ENCODE results near the gene PTPRT.

PTPRT gene

GRCh38 chr20:42338294-42339201 is 851.2 kb downstream of the PTPRT start:
- H3K27me3 ChIP-seq (ENCODE audit: low read length) = no peaks in the 10 kb centered on the region
- H3K9me3 ChIP-seq (ENCODE audit: insufficient read depth, low read length) = no peaks in the 10 kb centered on the region
- no peaks in the 10 kb centered on the region for H3F3A ChIP-seq (ENCODE audit: insufficient read depth)
- H3K9ac ChIP-seq (ENCODE audit: low read length) = no peak overlapping the region
- H3K79me2 ChIP-seq (ENCODE audit: insufficient read depth, low read length) = no peaks in the 10 kb centered on the region
- no peak overlapping the region for H2AFZ ChIP-seq (ENCODE audit: low read depth, low read length, severe bottlenecking)
- no peak for TF ChIP-seq EZH2phosphoT487 (conservative IDR thresholded peaks at IDR 0.05; ENCODE audit: low read length)
- TF ChIP-seq, protein P1, sequence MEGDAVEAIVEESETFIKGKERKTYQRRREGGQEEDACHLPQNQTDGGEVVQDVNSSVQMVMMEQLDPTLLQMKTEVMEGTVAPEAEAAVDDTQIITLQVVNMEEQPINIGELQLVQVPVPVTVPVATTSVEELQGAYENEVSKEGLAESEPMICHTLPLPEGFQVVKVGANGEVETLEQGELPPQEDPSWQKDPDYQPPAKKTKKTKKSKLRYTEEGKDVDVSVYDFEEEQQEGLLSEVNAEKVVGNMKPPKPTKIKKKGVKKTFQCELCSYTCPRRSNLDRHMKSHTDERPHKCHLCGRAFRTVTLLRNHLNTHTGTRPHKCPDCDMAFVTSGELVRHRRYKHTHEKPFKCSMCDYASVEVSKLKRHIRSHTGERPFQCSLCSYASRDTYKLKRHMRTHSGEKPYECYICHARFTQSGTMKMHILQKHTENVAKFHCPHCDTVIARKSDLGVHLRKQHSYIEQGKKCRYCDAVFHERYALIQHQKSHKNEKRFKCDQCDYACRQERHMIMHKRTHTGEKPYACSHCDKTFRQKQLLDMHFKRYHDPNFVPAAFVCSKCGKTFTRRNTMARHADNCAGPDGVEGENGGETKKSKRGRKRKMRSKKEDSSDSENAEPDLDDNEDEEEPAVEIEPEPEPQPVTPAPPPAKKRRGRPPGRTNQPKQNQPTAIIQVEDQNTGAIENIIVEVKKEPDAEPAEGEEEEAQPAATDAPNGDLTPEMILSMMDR (IDR thresholded peaks at IDR 0.05; ENCODE audit: insufficient read depth, low read length, poor library complexity, severe bottlenecking) = no peak
- no peaks in the 10 kb centered on the region for H4K20me1 ChIP-seq (ENCODE audit: low read depth, low read length)
- no peaks in the 10 kb centered on the region; the same call in 1 of the 2 replicates for H3K9me2 ChIP-seq (replicated peaks; ENCODE audit: insufficient read depth, low read length)
- H3K4me2 ChIP-seq (ENCODE audit: low read depth, low read length, poor library complexity, severe bottlenecking) = no peak overlapping the region
- H3K36me3 ChIP-seq (ENCODE audit: low read length) = no peaks in the 10 kb centered on the region
- H3K4me3 ChIP-seq (ENCODE audit: insufficient read depth, low read length, poor library complexity, severe bottlenecking) = no peak overlapping the region
- H3K27ac ChIP-seq (ENCODE audit: low read depth, low read length) = no peak overlapping the region

DNA sequence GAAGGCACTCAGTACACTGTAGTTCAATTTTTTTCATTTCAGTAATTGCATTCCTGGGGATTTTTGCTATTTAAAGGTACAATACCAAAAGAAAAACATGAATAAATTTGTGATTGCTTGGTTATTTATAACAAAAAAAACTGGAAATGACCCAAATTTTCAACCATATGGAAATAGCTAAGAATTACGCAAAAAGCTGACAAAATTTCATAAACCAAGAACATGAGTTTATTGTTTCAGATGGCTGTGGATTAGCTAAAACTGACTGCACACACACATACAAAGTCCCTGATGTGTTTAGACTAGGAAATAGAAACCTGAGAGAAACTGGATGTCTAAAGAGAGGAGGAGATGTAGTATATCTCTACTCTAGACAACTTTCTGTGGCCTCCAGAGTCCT is 853.1 kb downstream of the PTPRT start:
- no peak overlapping the region for H3K4me2 ChIP-seq (ENCODE audit: low read depth, low read length, poor library complexity, severe bottlenecking)
- H2AFZ ChIP-seq (ENCODE audit: low read depth, low read length, severe bottlenecking) = no peak overlapping the region
- H3K4me3 ChIP-seq (ENCODE audit: insufficient read depth, low read length, poor library complexity, severe bottlenecking) = no peak overlapping the region
- H3K9me2 ChIP-seq (replicated peaks; ENCODE audit: insufficient read depth, low read length) = no peaks in the 10 kb centered on the region; the same call in 1 of the 2 replicates
- H3K9ac ChIP-seq (ENCODE audit: low read length) = no peak overlapping the region
- H3K27ac ChIP-seq (ENCODE audit: low read depth, low read length) = no peak overlapping the region
- H3K79me2 ChIP-seq (ENCODE audit: insufficient read depth, low read length) = no peaks in the 10 kb centered on the region
- H4K20me1 ChIP-seq (ENCODE audit: low read depth, low read length) = no peaks in the 10 kb centered on the region
- no peaks in the 10 kb centered on the region for H3K27me3 ChIP-seq (ENCODE audit: low read length)
- H3K9me3 ChIP-seq (ENCODE audit: insufficient read depth, low read length) = no peaks in the 10 kb centered on the region
- no peaks in the 10 kb centered on the region for H3F3A ChIP-seq (ENCODE audit: insufficient read depth)
- H3K36me3 ChIP-seq (ENCODE audit: low read length) = no peaks in the 10 kb centered on the region
- TF ChIP-seq, protein P1 (IDR thresholded peaks at IDR 0.05; ENCODE audit: insufficient read depth, low read length, poor library complexity, severe bottlenecking) = no peak
- TF ChIP-seq EZH2phosphoT487 (conservative IDR thresholded peaks at IDR 0.05; ENCODE audit: low read length) = no peak

GRCh38 chr20:42319252-42320013 is 870.3 kb downstream of the PTPRT start:
- TF ChIP-seq EZH2phosphoT487 (conservative IDR thresholded peaks at IDR 0.05; ENCODE audit: low read length) = no peak
- TF ChIP-seq, protein P1 (IDR thresholded peaks at IDR 0.05; ENCODE audit: insufficient read depth, low read length, poor library complexity, severe bottlenecking) = no peak
- no peaks in the 10 kb centered on the region for H3K36me3 ChIP-seq (ENCODE audit: low read length)
- H2AFZ ChIP-seq (ENCODE audit: low read depth, low read length, severe bottlenecking) = no peak overlapping the region
- H3K9me3 ChIP-seq (ENCODE audit: insufficient read depth, low read length) = no peaks in the 10 kb centered on the region
- H3K9me2 ChIP-seq (replicated peaks; ENCODE audit: insufficient read depth, low read length) = no peaks in the 10 kb centered on the region
- H3K9ac ChIP-seq (ENCODE audit: low read length) = no peak overlapping the region
- H3K4me2 ChIP-seq (ENCODE audit: low read depth, low read length, poor library complexity, severe bottlenecking) = no peak overlapping the region
- no peak overlapping the region for H3K4me3 ChIP-seq (ENCODE audit: insufficient read depth, low read length, poor library complexity, severe bottlenecking)
- no peak overlapping the region for H3K27ac ChIP-seq (ENCODE audit: low read depth, low read length)
- no peaks in the 10 kb centered on the region for H3F3A ChIP-seq (ENCODE audit: insufficient read depth)
- no peaks in the 10 kb centered on the region for H3K79me2 ChIP-seq (ENCODE audit: insufficient read depth, low read length)
- no peaks in the 10 kb centered on the region for H3K27me3 ChIP-seq (ENCODE audit: low read length)
- H4K20me1 ChIP-seq (ENCODE audit: low read depth, low read length) = no peaks in the 10 kb centered on the region

All from SU-DHL-6 (cell line).